T-cell (primary cell): ENCODE results near the gene SLC9A7. TPM values are rescaled to one million over a fixed set of nuclear protein-coding genes. Genes with fewer than 3 reads are reported as not detected.

ENCODE experiments used
- ATAC-seq, 4 experiments: fragments of 200-7000 bp in 3 of 4; fragments of 150-1000 bp in 1 of 4; cut with Tn5 transposase; replicated peaks in 1 of 4; 1 replicate in 3 of 4; 2 replicates in 1 of 4; pipeline ENCODE4 v1.10.0; 2021; ENCODE audit warnings: moderate library complexity in 3 of 4, mild to moderate bottlenecking in 2 of 4, moderate number of reproducible peaks in 1 of 4
- CTCF ChIA-PET, 2 donors: fragments of 300-600 bp; sonication (Branson Sonifier 250); formaldehyde crosslinking; loops; one replicate each; lab custom pipeline; 2022; ENCODE audit warnings: antibody characterized with exemption in 2 of 2; lab: Charles Lee
- POLR2A ChIA-PET, 2 donors: fragments of 300-600 bp; sonication (Branson Sonifier 250); formaldehyde crosslinking; loops; one replicate each; lab custom pipeline; 2022; ENCODE audit warnings: antibody characterized with exemption in 2 of 2; lab: Charles Lee
- DNase-seq, 35 experiments: peaks; one replicate each; pipeline versions ENCODE4 v3.0.0 to v3.0.0-alpha.2; 2013 to 2023
- H3K27ac ChIP-seq: one replicate; pipeline ENCODE4 v1.5.1; 2013; ENCODE audit warnings: low read length
- H3K27me3 ChIP-seq, 2 experiments: replicated peaks in 1 of 2; 1 replicate in 1 of 2; 2 replicates in 1 of 2; pipeline versions ENCODE4 v1.6.1 to v1.7.0; 2013; ENCODE audit warnings: low read length in 1 of 2, mixed read lengths in 1 of 2; ENCODE audit not compliant: control insufficient read depth in 2 of 2, insufficient read depth in 2 of 2; ENCODE audit errors: extremely low read depth in 1 of 2
- H3K36me3 ChIP-seq, 2 donors: 1 replicate in 1 of 2; 2 replicates in 1 of 2; pipeline versions ENCODE4 v1.6.1 to v1.7.0; 2013; ENCODE audit warnings: low read length in 1 of 2; ENCODE audit not compliant: control insufficient read depth in 2 of 2, insufficient read depth in 1 of 2; ENCODE audit errors: extremely low read depth in 1 of 2
- H3K4me1 ChIP-seq, 2 experiments: 1 replicate in 1 of 2; 2 replicates in 1 of 2; pipeline versions ENCODE4 v1.6.1 to v1.7.0; 2013; ENCODE audit warnings: low read length in 2 of 2, mixed read lengths in 1 of 2; ENCODE audit not compliant: insufficient read depth in 2 of 2, control insufficient read depth in 1 of 2; ENCODE audit errors: extremely low read depth in 1 of 2
- H3K4me3 ChIP-seq, 2 donors: 1 replicate in 1 of 2; 2 replicates in 1 of 2; pipeline versions ENCODE4 v1.5.1 to v1.7.0; 2013; ENCODE audit warnings: mild to moderate bottlenecking in 2 of 2, low read length in 1 of 2, moderate library complexity in 1 of 2; ENCODE audit not compliant: control insufficient read depth in 1 of 2; ENCODE audit errors: extremely low read depth in 1 of 2
- H3K9me3 ChIP-seq: 2 replicates; pipeline ENCODE4 v1.7.0; 2013
- H3K27ac Mint-ChIP-seq, 2 donors: one replicate each; pipeline ENCODE4 v1.8.0; 2020 to 2021; ENCODE audit warnings: mild to moderate bottlenecking in 2 of 2, mixed read lengths in 2 of 2
- H3K27me3 Mint-ChIP-seq, 2 donors: one replicate each; pipeline ENCODE4 v1.8.0; 2021 to 2022; ENCODE audit warnings: mixed read lengths in 2 of 2
- H3K36me3 Mint-ChIP-seq: one replicate; pipeline ENCODE4 v1.8.0; 2021; ENCODE audit warnings: mixed read lengths
- H3K4me1 Mint-ChIP-seq, 3 donors: one replicate each; pipeline ENCODE4 v1.8.0; 2020 to 2022; ENCODE audit warnings: mixed read lengths in 3 of 3, mild to moderate bottlenecking in 1 of 3
- H3K4me3 Mint-ChIP-seq, 3 donors: one replicate each; pipeline ENCODE4 v1.8.0; 2020 to 2022; ENCODE audit warnings: mild to moderate bottlenecking in 3 of 3, mixed read lengths in 3 of 3, moderate library complexity in 3 of 3
- H3K9me3 Mint-ChIP-seq, 3 donors: one replicate each; pipeline ENCODE4 v1.8.0; 2020 to 2022; ENCODE audit warnings: mixed read lengths in 3 of 3
- WGBS: methylation state at CpG from one replicate; pipeline ENCODE4 v1.1.5; 2013; ENCODE audit warnings: missing lambda C conversion rate; ENCODE audit not compliant: insufficient coverage; 5-methylcytosine and 5-hydroxymethylcytosine counted together
- total RNA-seq, 35 experiments: library from RNA in 6 of 35; stranded (reverse) in 6 of 35; fragments of 120-200 nt in 1 of 35; gene quantifications; one replicate each; pipeline versions ENCODE4 v1.2.1 to v1.2.4 and lab custom pipeline; 2013 to 2026

SLC9A7 gene
- total RNA-seq, 5 donors from 2014 or later (not counting 1 experiment from before 2014, with no cell fraction given), result 2.3 to 6.3 (median 3.7) TPM

GRCh38 chrX:46574774-46575381 lies 184.0 kb downstream of the SLC9A7 start:
- no peak overlapping the region for H3K27ac ChIP-seq
- no peaks in the 10 kb centered on the region for H3K36me3 ChIP-seq
- no peaks in the 10 kb centered on the region for H3K27me3 ChIP-seq
- H3K4me1 ChIP-seq, result peaks cover 7 to 56% of the 10 kb centered on the region in 2 experiments
- H3K27me3 Mint-ChIP-seq, result peaks cover 0 to 5% of the 10 kb centered on the region in 2 donors
- peak overlapping the region in 1 of 2 donors; percentile 55 for H3K27ac Mint-ChIP-seq
- H3K4me3 Mint-ChIP-seq, result peak overlapping the region; percentile 76 to 79 (median 79)
- no peaks in the 10 kb centered on the region for H3K9me3 ChIP-seq
- WGBS, result under 1% methylated on average over 79 of the region's 90 CpGs
- peaks cover 33 to 53% (median 47%) of the 10 kb centered on the region in 3 donors for H3K4me1 Mint-ChIP-seq
- ChIA-PET CTCF (interaction anchor here (0.6 to 1.2 kb wide), 3 partner anchors 16 to 25 kb away, joined by 3 to 4 read pairs (median 3); no protein-coding TSS in a partner anchor), POLR2A (no interaction called here)
- no peaks in the 10 kb centered on the region for H3K9me3 Mint-ChIP-seq
- H3K36me3 Mint-ChIP-seq, result peaks cover 8% of the 10 kb centered on the region
- ATAC-seq (peak; percentile 31 to 45 (median 38)), DNase-seq (peak in 32 of 35 experiments; percentile 4 to 68 (median 26))
- peak overlapping the region; percentile 63 to 71 for H3K4me3 ChIP-seq

- DNase-seq (peak; percentile 16 to 82 (median 72)), ATAC-seq (peak; percentile 60 to 78 (median 68))
- H3K27me3 Mint-ChIP-seq, result peaks cover 0 to 5% of the 10 kb centered on the region in 2 donors
- Histone ChIP-seq H3K36me3 (no peaks in the 10 kb centered on the region), H3K4me1 (peaks cover 7 to 56% of the 10 kb centered on the region in 2 experiments), H3K27me3 (no peaks in the 10 kb centered on the region), H3K27ac (peak overlapping the region; percentile 75), H3K9me3 (no peaks in the 10 kb centered on the region), H3K4me3 (peak overlapping the region; percentile 63 to 71)
- WGBS, result under 1% methylated on average over 89 of the region's 107 CpGs
- peak overlapping the region; percentile 23 to 55 for H3K27ac Mint-ChIP-seq
- CTCF ChIA-PET, result interaction anchor here (0.6 to 1.2 kb wide), 4 partner anchors 16 to 51 kb away, joined by 3 to 4 read pairs (median 3); no protein-coding TSS in a partner anchor
- POLR2A ChIA-PET, result no interaction called here
- H3K4me1 Mint-ChIP-seq, result peaks cover 33 to 47% (median 40%) of the 10 kb centered on the region in 3 donors
- H3K9me3 Mint-ChIP-seq, result no peaks in the 10 kb centered on the region
- H3K36me3 Mint-ChIP-seq, result peaks cover 4% of the 10 kb centered on the region
- H3K4me3 Mint-ChIP-seq, result peak overlapping the region; percentile 76 to 79 (median 79)
Measured at GRCh38 chrX:46573892-46574773, 184.8 kb downstream of the SLC9A7 start.

- peak in 34 of 35 experiments; percentile 13 to 68 (median 38) for DNase-seq
- Mint-ChIP-seq H3K27me3 (peaks cover 0 to 5% of the 10 kb centered on the region in 2 donors), H3K36me3 (peaks cover 4% of the 10 kb centered on the region), H3K9me3 (no peaks in the 10 kb centered on the region), H3K4me1 (peaks cover 33 to 41% (median 37%) of the 10 kb centered on the region in 3 donors), H3K27ac (peak within 1 kb of the TSS; percentile 82 to 83), H3K4me3 (peak within 1 kb of the TSS; percentile 76 to 79 (median 79))
- WGBS, result under 1% methylated on average over 24 of the region's 35 CpGs
- CTCF ChIA-PET, result interaction anchor here in 1 of 2 donors (0.6 to 1.5 kb wide), 6 partner anchors 10 to 88 kb away, joined by 3 to 5 read pairs (median 4); no protein-coding TSS in a partner anchor
- H3K9me3 ChIP-seq, result no peaks in the 10 kb centered on the region
- peak within 1 kb of the TSS; percentile 63 to 71 for H3K4me3 ChIP-seq
- no peaks in the 10 kb centered on the region for H3K27me3 ChIP-seq
- no peaks in the 10 kb centered on the region for H3K36me3 ChIP-seq
- POLR2A ChIA-PET, result no interaction called here
- ATAC-seq, result peak; percentile 56 to 62 (median 60)
- peaks cover 7 to 49% of the 10 kb centered on the region in 2 experiments for H3K4me1 ChIP-seq
- peak within 1 kb of the TSS; percentile 75 for H3K27ac ChIP-seq
Measured at GRCh38 chrX:46573331-46573891, 185.5 kb downstream of the SLC9A7 start, which contains the start of gene CHST7. Gene CHST7 (plus strand): TSS chrX:46573765. CDS start chrX:46573932, 167 bp downstream.

GRCh38 chrX:46572340-46572936 lies 186.5 kb downstream of the SLC9A7 start:
- 20% methylated on average over 1 of the region's 5 CpGs for WGBS
- H3K36me3 Mint-ChIP-seq, result no peaks in the 10 kb centered on the region
- peak in 2 of 4 experiments; percentile 21 to 22 for ATAC-seq
- ChIA-PET POLR2A (no interaction called here), CTCF (interaction anchor here in 1 of 2 donors (1.0 to 1.5 kb wide), 7 partner anchors 11 to 125 kb away, joined by 3 to 5 read pairs (median 4); no protein-coding TSS in a partner anchor)
- H3K27ac Mint-ChIP-seq, result peak overlapping the region; percentile 82 to 83
- H3K27ac ChIP-seq, result peak overlapping the region; percentile 75
- DNase-seq, result peak in 15 of 35 experiments; percentile 1 to 59 (median 12)
- peak overlapping the region; percentile 41 to 71 for H3K4me3 ChIP-seq
- H3K36me3 ChIP-seq, result no peaks in the 10 kb centered on the region
- no peaks in the 10 kb centered on the region for H3K9me3 ChIP-seq
- peaks cover 7 to 41% of the 10 kb centered on the region in 2 experiments for H3K4me1 ChIP-seq
- peak overlapping the region; percentile 76 to 79 (median 79) for H3K4me3 Mint-ChIP-seq
- H3K27me3 Mint-ChIP-seq, result peaks cover 0 to 8% of the 10 kb centered on the region in 2 donors
- peaks cover 33 to 35% (median 33%) of the 10 kb centered on the region in 3 donors for H3K4me1 Mint-ChIP-seq
- H3K27me3 ChIP-seq, result no peaks in the 10 kb centered on the region
- no peaks in the 10 kb centered on the region for H3K9me3 Mint-ChIP-seq

- H3K36me3 ChIP-seq, result no peaks in the 10 kb centered on the region
- peak overlapping the region; percentile 75 for H3K27ac ChIP-seq
- Mint-ChIP-seq H3K27ac (peak overlapping the region; percentile 82 to 83), H3K27me3 (peaks cover 0 to 5% of the 10 kb centered on the region in 2 donors), H3K4me3 (peak overlapping the region; percentile 76 to 79 (median 79)), H3K4me1 (peaks cover 27 to 28% (median 27%) of the 10 kb centered on the region in 3 donors), H3K9me3 (no peaks in the 10 kb centered on the region), H3K36me3 (no peaks in the 10 kb centered on the region)
- H3K4me1 ChIP-seq, result peaks cover 7 to 36% of the 10 kb centered on the region in 2 experiments
- ChIA-PET CTCF (interaction anchor here in 1 of 2 donors (0.6 to 1.5 kb wide), 6 partner anchors 17 to 125 kb away, joined by 3 to 5 read pairs (median 3); no protein-coding TSS in a partner anchor), POLR2A (no interaction called here)
- H3K9me3 ChIP-seq, result no peaks in the 10 kb centered on the region
- H3K27me3 ChIP-seq, result no peaks in the 10 kb centered on the region
- ATAC-seq, result no peak
- no peak overlapping the region for H3K4me3 ChIP-seq
- 67% methylated on average over 1 of the region's 10 CpGs for WGBS
- DNase-seq, result no peak
Measured at GRCh38 chrX:46571423-46572339, 187.2 kb downstream of the SLC9A7 start.
